AG09319 (cell line): Measurements from ENCODE around the gene HLA-DRA.

Experiments used
- DNase-seq: peaks from one replicate; pipeline ENCODE4 v3.0.0-alpha.2; 2010; ENCODE audit warnings: low read depth; ENCODE audit errors: extremely low read depth
- CTCF ChIP-seq: IDR thresholded peaks from 2 replicates; pipeline ENCODE4 v1.5.1; 2011; ENCODE audit warnings: low read depth, mild to moderate bottlenecking, inconsistent platforms, low read length, moderate library complexity

The HLA-DRA gene

GRCh38 chr6:32402812-32403211 is 36.9 kb upstream of the HLA-DRA start:
- no peak for TF ChIP-seq CTCF
- no peak for DNase-seq

GRCh38 chr6:32405656-32406055 is 34.0 kb upstream of the HLA-DRA start:
- TF ChIP-seq CTCF = no peak

GRCh38 chr6:32406197-32406596 is 33.5 kb upstream of the HLA-DRA start:
- DNase-seq = no peak
- no peak for TF ChIP-seq CTCF

More at GRCh38 chr6:32405656-32406055, 34.0 kb upstream of the HLA-DRA start:
- DNase-seq = no peak

GRCh38 chr6:32406857-32407256 is 32.8 kb upstream of the HLA-DRA start, which contains the start of gene BTNL2:
BTNL2 (minus strand) TSS chr6:32407181; CDS start chr6:32407123, 58 bp downstream.
- no peak for DNase-seq
- no peak for TF ChIP-seq CTCF

- no peak for DNase-seq
- no peak for TF ChIP-seq CTCF
These were observed 28.8 kb upstream of the HLA-DRA start for GRCh38 chr6:32410906-32411305.

GRCh38 chr6:32411566-32412327 is 27.9 kb upstream of the HLA-DRA start:
- no peak for DNase-seq
- TF ChIP-seq CTCF = no peak

- peak; percentile 97 for TF ChIP-seq CTCF
- peak; percentile 39 for DNase-seq
These were observed 26.1 kb upstream of the HLA-DRA start for GRCh38 chr6:32413427-32414047.
